HG02798 (cell line): ENCODE data around the gene SEMA3F.

ENCODE experiments used
- ATAC-seq: cut with Tn5 transposase; IDR thresholded peaks from one replicate; pipeline ENCODE4 v1.9.1; 2021; ENCODE audit warnings: mild to moderate bottlenecking; ENCODE audit not compliant: unreplicated experiment, poor library complexity

The SEMA3F gene

GRCh38 chr3:50168791-50169190, 13.7 kb downstream of the SEMA3F start:
- ATAC-seq, result no peak

- ATAC-seq, result no peak
These were observed 14.2 kb downstream of the SEMA3F start for GRCh38 chr3:50169232-50169832.

GRCh38 chr3:50169858-50170257, 14.7 kb downstream of the SEMA3F start:
- no peak for ATAC-seq

- ATAC-seq, result no peak
These were observed 15.6 kb downstream of the SEMA3F start for GRCh38 chr3:50170689-50171088.

- no peak for ATAC-seq
These were observed 16.6 kb downstream of the SEMA3F start for GRCh38 chr3:50171540-50172301.

- no peak for ATAC-seq
These were observed 17.6 kb downstream of the SEMA3F start for GRCh38 chr3:50172626-50173220.

GRCh38 chr3:50173685-50174516, 18.8 kb downstream of the SEMA3F start:
- no peak for ATAC-seq

GRCh38 chr3:50174517-50174895, 19.4 kb downstream of the SEMA3F start:
- no peak for ATAC-seq

GRCh38 chr3:50174947-50175524, 19.9 kb downstream of the SEMA3F start:
- ATAC-seq, result no peak

- no peak for ATAC-seq
These were observed 22.2 kb downstream of the SEMA3F start for GRCh38 chr3:50177346-50177745.

- no peak for ATAC-seq
These were observed 24.6 kb downstream of the SEMA3F start for GRCh38 chr3:50179710-50180109.

- ATAC-seq, result no peak
These were observed 26.9 kb downstream of the SEMA3F start for GRCh38 chr3:50181985-50182384.

GRCh38 chr3:50182533-50183099, 27.5 kb downstream of the SEMA3F start:
- no peak for ATAC-seq

- ATAC-seq, result no peak
These were observed 28.6 kb downstream of the SEMA3F start for GRCh38 chr3:50183755-50184154.

- ATAC-seq, result no peak
These were observed 29.3 kb downstream of the SEMA3F start for GRCh38 chr3:50184242-50184978.

GRCh38 chr3:50185230-50185629, 30.1 kb downstream of the SEMA3F start:
- no peak for ATAC-seq

- ATAC-seq, result no peak
These were observed 31.0 kb downstream of the SEMA3F start for GRCh38 chr3:50186096-50186495.

GRCh38 chr3:50187750-50188149, 32.6 kb downstream of the SEMA3F start:
- no peak for ATAC-seq

- peak; percentile 38 for ATAC-seq
These were observed 34.1 kb downstream of the SEMA3F start for GRCh38 chr3:50189274-50189673.
